ENCODE results near the gene AMER2.

DNA sequence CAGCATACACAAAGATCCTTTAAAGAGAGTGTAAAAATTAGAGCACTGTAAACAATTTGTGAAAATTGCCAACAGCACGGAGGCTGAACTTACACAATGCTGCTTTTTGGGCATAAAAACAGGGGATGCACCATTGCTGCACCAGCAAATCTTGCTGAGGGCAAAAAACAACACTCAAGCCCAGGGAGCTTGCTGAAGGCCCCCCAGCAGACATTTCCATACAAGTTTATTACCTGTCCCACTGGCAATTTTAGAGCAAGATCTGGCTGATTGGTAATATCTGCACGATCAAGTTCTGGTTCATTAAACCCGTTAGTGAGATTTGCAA is 34.3 kb downstream of the AMER2 start:
- TF ChIP-seq, protein P1, sequence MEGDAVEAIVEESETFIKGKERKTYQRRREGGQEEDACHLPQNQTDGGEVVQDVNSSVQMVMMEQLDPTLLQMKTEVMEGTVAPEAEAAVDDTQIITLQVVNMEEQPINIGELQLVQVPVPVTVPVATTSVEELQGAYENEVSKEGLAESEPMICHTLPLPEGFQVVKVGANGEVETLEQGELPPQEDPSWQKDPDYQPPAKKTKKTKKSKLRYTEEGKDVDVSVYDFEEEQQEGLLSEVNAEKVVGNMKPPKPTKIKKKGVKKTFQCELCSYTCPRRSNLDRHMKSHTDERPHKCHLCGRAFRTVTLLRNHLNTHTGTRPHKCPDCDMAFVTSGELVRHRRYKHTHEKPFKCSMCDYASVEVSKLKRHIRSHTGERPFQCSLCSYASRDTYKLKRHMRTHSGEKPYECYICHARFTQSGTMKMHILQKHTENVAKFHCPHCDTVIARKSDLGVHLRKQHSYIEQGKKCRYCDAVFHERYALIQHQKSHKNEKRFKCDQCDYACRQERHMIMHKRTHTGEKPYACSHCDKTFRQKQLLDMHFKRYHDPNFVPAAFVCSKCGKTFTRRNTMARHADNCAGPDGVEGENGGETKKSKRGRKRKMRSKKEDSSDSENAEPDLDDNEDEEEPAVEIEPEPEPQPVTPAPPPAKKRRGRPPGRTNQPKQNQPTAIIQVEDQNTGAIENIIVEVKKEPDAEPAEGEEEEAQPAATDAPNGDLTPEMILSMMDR (conservative IDR thresholded peaks at IDR 0.05; ENCODE audit: low read length) = no peak
- TF ChIP-seq EZH2phosphoT487 (IDR thresholded peaks at IDR 0.05; ENCODE audit: borderline replicate concordance, low read depth, low read length) = no peak
